ENCODE data around the gene FAM135A. TPM values are rescaled to one million over a fixed set of nuclear protein-coding genes. Genes with fewer than 3 reads are reported as not detected.

Gene FAM135A
- total and polyA plus RNA-seq, 2 of the 13 experiments (the other 11 are each of a cell fraction or from before 2014, with no cell fraction given), result 26.9 to 31.5 TPM

- TF ChIP-seq THRA (CRISPR knock-in tag; IDR thresholded peaks at IDR 0.05; ENCODE audit: borderline replicate concordance), result peak; percentile 57; the same call in 1 of the 2 replicates
- no peak for TF ChIP-seq EP300 (IDR thresholded peaks at IDR 0.05; ENCODE audit: low read depth in 2 of 2, low read length in 2 of 2)
- TF ChIP-seq EP300 (CRISPR knock-in tag; IDR thresholded peaks at IDR 0.05; ENCODE audit: borderline replicate concordance), result no peak
- TF ChIP-seq ZSCAN31 (CRISPR knock-in tag; IDR thresholded peaks at IDR 0.05; ENCODE audit: low read depth), result 0 out of 2 replicates have a peak, but pooled peaks have one; percentile 69
- TF ChIP-seq TOE1 (CRISPR knock-in tag; IDR thresholded peaks at IDR 0.05), result no peak
- peak; percentile 21; the same call in 1 of the 2 replicates for TF ChIP-seq TFE3 (CRISPR knock-in tag; IDR thresholded peaks at IDR 0.05)
- TF ChIP-seq ZNF446 (CRISPR knock-in tag; IDR thresholded peaks at IDR 0.05), result peak; percentile 90; the same call in 1 of the 2 replicates
- TF ChIP-seq THYN1 (CRISPR knock-in tag; IDR thresholded peaks at IDR 0.05; ENCODE audit: borderline replicate concordance, low read depth), result no peak
- no peak for TF ChIP-seq IKZF1 (IDR thresholded peaks at IDR 0.05)
- 0 out of 2 replicates have a peak, but pooled peaks have one; percentile 24 for TF ChIP-seq AKAP8 (CRISPR knock-in tag; IDR thresholded peaks at IDR 0.05)
- peak; percentile 68; the same call in 1 of the 2 replicates for TF ChIP-seq E2F1 (CRISPR knock-in tag; IDR thresholded peaks at IDR 0.05)
- TF ChIP-seq SALL1 (CRISPR knock-in tag; IDR thresholded peaks at IDR 0.05), result peak; percentile 87
- TF ChIP-seq ZMAT3 (CRISPR knock-in tag; conservative IDR thresholded peaks at IDR 0.05), result no peak; the same call in 1 of the 2 replicates
- peak; percentile 27; the same call in 1 of the 2 replicates for TF ChIP-seq ZNF598 (CRISPR knock-in tag; IDR thresholded peaks at IDR 0.05; ENCODE audit: borderline replicate concordance)
- TF ChIP-seq KAT2B (IDR thresholded peaks at IDR 0.05; ENCODE audit: borderline replicate concordance, low read depth, low read length), result no peak
- peak; percentile 30; the same call in 1 of the 2 replicates for TF ChIP-seq ZNF329 (CRISPR knock-in tag; IDR thresholded peaks at IDR 0.05; ENCODE audit: low read depth)
- TF ChIP-seq KDM2A (CRISPR knock-in tag; IDR thresholded peaks at IDR 0.05; ENCODE audit: borderline replicate concordance, low read depth), result peak; percentile 86
- 0 out of 2 replicates have a peak, but pooled peaks have one; percentile 24 for TF ChIP-seq BRCA1 (CRISPR knock-in tag; IDR thresholded peaks at IDR 0.05)
- peak; percentile 88; the same call in 1 of the 2 replicates for TF ChIP-seq ZNF710 (CRISPR knock-in tag; IDR thresholded peaks at IDR 0.05; ENCODE audit: borderline replicate concordance)
- TF ChIP-seq ZFP37 (CRISPR knock-in tag; IDR thresholded peaks at IDR 0.05; ENCODE audit: borderline replicate concordance), result 0 out of 2 replicates have a peak, but pooled peaks have one; percentile 49
- TF ChIP-seq CTCF (CRISPR knock-in tag; IDR thresholded peaks at IDR 0.05), result peak; percentile 28; the same call in 1 of the 2 replicates
- no peak for TF ChIP-seq RFX3 (CRISPR knock-in tag; IDR thresholded peaks at IDR 0.05)
Measured at GRCh38 chr6:70566751-70567382, 153.6 kb downstream of the FAM135A start, which contains the start of gene SDHAF4 (continued).
